Measurements from ENCODE around the gene PAX7.

PAX7 gene

DNA sequence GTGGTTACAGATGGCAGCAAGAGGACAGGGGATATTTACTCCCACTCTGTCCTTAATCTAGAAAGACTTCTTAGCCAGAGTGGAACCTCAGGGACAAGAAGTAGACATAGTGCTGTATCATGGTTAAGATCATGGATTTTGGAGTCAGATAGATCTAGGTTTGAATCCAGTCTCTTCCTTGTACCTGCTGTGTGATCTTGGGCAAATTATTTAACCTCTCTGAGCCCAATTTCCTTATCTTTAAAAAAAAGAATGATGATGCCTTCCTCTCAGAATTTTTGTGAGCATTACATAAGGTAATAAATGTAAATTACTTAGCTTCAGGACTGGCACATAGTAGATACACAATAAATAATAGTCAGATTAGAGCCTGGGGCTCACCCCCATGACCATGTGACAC is 150.4 kb downstream of the PAX7 start:
- Histone ChIP-seq H4K20me1 (ENCODE audit: low read depth, low read length) (no peaks in the 10 kb centered on the region), H3K79me2 (ENCODE audit: insufficient read depth, low read length) (no peaks in the 10 kb centered on the region), H3K4me2 (ENCODE audit: low read depth, low read length, poor library complexity, severe bottlenecking) (no peak overlapping the region), H3K9ac (ENCODE audit: low read length) (no peak overlapping the region), H3F3A (ENCODE audit: insufficient read depth) (no peaks in the 10 kb centered on the region), H2AFZ (ENCODE audit: low read depth, low read length, severe bottlenecking) (no peak overlapping the region), H3K36me3 (ENCODE audit: low read length) (no peaks in the 10 kb centered on the region), H3K27me3 (ENCODE audit: low read length) (no peaks in the 10 kb centered on the region), H3K4me3 (ENCODE audit: insufficient read depth, low read length, poor library complexity, severe bottlenecking) (no peak overlapping the region), H3K27ac (ENCODE audit: low read depth, low read length) (no peak overlapping the region), H3K9me3 (ENCODE audit: insufficient read depth, low read length) (no peaks in the 10 kb centered on the region), H3K9me2 (replicated peaks; ENCODE audit: insufficient read depth, low read length) (no peaks in the 10 kb centered on the region)
- TF ChIP-seq, protein P1, sequence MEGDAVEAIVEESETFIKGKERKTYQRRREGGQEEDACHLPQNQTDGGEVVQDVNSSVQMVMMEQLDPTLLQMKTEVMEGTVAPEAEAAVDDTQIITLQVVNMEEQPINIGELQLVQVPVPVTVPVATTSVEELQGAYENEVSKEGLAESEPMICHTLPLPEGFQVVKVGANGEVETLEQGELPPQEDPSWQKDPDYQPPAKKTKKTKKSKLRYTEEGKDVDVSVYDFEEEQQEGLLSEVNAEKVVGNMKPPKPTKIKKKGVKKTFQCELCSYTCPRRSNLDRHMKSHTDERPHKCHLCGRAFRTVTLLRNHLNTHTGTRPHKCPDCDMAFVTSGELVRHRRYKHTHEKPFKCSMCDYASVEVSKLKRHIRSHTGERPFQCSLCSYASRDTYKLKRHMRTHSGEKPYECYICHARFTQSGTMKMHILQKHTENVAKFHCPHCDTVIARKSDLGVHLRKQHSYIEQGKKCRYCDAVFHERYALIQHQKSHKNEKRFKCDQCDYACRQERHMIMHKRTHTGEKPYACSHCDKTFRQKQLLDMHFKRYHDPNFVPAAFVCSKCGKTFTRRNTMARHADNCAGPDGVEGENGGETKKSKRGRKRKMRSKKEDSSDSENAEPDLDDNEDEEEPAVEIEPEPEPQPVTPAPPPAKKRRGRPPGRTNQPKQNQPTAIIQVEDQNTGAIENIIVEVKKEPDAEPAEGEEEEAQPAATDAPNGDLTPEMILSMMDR (IDR thresholded peaks at IDR 0.05; ENCODE audit: insufficient read depth, low read length, poor library complexity, severe bottlenecking) = no peak
- TF ChIP-seq EZH2phosphoT487 (conservative IDR thresholded peaks at IDR 0.05; ENCODE audit: low read length) = no peak

DNA sequence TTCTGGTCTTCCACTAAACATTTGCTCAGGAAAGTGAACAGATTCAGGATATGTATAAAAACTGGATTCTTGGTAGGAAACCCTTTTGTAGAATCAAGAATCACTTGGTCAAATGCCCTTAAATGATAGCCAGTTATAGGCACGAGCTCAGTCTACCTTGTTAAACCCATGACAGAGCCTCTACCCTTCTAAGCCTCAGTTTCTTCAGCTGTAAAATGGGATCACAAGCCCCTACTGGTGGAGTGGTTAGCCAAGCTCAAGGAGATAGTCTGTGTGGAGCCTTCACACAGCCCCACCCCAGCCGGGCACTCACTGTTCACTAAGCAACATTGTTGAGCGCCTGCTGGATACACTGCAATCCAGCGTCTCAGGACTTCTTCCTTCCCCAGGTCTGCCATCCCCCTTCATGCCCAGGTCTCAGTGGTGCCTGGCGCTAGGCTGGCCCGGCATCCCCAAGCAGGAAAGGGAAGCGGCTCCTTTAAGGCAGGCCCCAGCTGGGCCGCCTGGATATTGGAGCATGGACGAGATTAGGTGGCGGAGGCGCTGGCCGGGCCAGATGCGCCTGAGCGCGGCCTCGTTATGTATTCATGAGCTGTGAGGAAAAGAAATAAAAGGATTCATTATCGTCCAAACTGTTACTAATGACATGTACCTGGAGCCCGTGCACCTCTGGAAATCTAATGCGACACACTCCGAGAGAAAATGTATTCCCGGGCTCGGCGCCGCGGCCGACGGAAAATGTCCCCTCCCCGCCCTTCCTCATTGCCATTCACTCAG is 153.2 kb downstream of the PAX7 start:
- H3K4me2 ChIP-seq (ENCODE audit: low read depth, low read length, poor library complexity, severe bottlenecking) = no peak overlapping the region
- H3K27ac ChIP-seq (ENCODE audit: low read depth, low read length) = no peak overlapping the region
- H3K4me3 ChIP-seq (ENCODE audit: insufficient read depth, low read length, poor library complexity, severe bottlenecking) = no peak overlapping the region
- no peaks in the 10 kb centered on the region for H4K20me1 ChIP-seq (ENCODE audit: low read depth, low read length)
- no peaks in the 10 kb centered on the region for H3K27me3 ChIP-seq (ENCODE audit: low read length)
- no peaks in the 10 kb centered on the region for H3K9me2 ChIP-seq (replicated peaks; ENCODE audit: insufficient read depth, low read length)
- no peaks in the 10 kb centered on the region for H3K36me3 ChIP-seq (ENCODE audit: low read length)
- H3K79me2 ChIP-seq (ENCODE audit: insufficient read depth, low read length) = no peaks in the 10 kb centered on the region
- no peaks in the 10 kb centered on the region for H3F3A ChIP-seq (ENCODE audit: insufficient read depth)
- no peak for TF ChIP-seq EZH2phosphoT487 (conservative IDR thresholded peaks at IDR 0.05; ENCODE audit: low read length)
- TF ChIP-seq, protein P1 (IDR thresholded peaks at IDR 0.05; ENCODE audit: insufficient read depth, low read length, poor library complexity, severe bottlenecking) = no peak
- H3K9ac ChIP-seq (ENCODE audit: low read length) = no peak overlapping the region
- H2AFZ ChIP-seq (ENCODE audit: low read depth, low read length, severe bottlenecking) = no peak overlapping the region
- H3K9me3 ChIP-seq (ENCODE audit: insufficient read depth, low read length) = no peaks in the 10 kb centered on the region

DNA sequence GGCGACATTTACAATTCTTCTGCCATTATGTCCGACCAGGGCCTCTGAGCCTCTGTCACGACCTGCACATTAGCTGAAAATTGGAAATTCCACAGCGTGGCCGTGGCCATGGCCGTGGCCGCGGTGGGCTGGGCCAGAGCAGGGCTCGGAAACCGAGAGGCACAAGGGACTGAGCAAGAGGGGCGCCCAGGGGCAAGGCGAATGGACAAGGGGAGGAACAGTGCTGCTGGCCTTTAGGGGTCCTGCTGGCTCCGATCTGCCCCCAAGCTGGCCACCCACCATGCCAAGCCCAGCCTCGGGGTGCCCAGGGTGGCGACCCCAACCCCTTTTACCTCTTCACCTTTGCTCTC is 153.8 kb downstream of the PAX7 start:
- no peak overlapping the region for H3K4me2 ChIP-seq (ENCODE audit: low read depth, low read length, poor library complexity, severe bottlenecking)
- no peak overlapping the region for H3K4me3 ChIP-seq (ENCODE audit: insufficient read depth, low read length, poor library complexity, severe bottlenecking)
- no peaks in the 10 kb centered on the region for H4K20me1 ChIP-seq (ENCODE audit: low read depth, low read length)
- H3K36me3 ChIP-seq (ENCODE audit: low read length) = no peaks in the 10 kb centered on the region
- H3F3A ChIP-seq (ENCODE audit: insufficient read depth) = no peaks in the 10 kb centered on the region
- no peaks in the 10 kb centered on the region for H3K79me2 ChIP-seq (ENCODE audit: insufficient read depth, low read length)
- H3K9ac ChIP-seq (ENCODE audit: low read length) = no peak overlapping the region
- H3K27ac ChIP-seq (ENCODE audit: low read depth, low read length) = no peak overlapping the region
- no peaks in the 10 kb centered on the region for H3K9me2 ChIP-seq (replicated peaks; ENCODE audit: insufficient read depth, low read length)
- H2AFZ ChIP-seq (ENCODE audit: low read depth, low read length, severe bottlenecking) = no peak overlapping the region
- TF ChIP-seq, protein P1 (IDR thresholded peaks at IDR 0.05; ENCODE audit: insufficient read depth, low read length, poor library complexity, severe bottlenecking) = no peak
- no peak for TF ChIP-seq EZH2phosphoT487 (conservative IDR thresholded peaks at IDR 0.05; ENCODE audit: low read length)
- no peaks in the 10 kb centered on the region for H3K27me3 ChIP-seq (ENCODE audit: low read length)
- no peaks in the 10 kb centered on the region for H3K9me3 ChIP-seq (ENCODE audit: insufficient read depth, low read length)
